ENCODE data around the gene SPATA31D4.
A peak's percentile ranks its signal among the peaks of the same experiment; 100 is the strongest.
"Not testable (repeated sequence)": the region's sequence is repeated elsewhere in the genome, so short reads cannot be mapped to it uniquely, and the experiment has no call there.

Gene SPATA31D4

DNA sequence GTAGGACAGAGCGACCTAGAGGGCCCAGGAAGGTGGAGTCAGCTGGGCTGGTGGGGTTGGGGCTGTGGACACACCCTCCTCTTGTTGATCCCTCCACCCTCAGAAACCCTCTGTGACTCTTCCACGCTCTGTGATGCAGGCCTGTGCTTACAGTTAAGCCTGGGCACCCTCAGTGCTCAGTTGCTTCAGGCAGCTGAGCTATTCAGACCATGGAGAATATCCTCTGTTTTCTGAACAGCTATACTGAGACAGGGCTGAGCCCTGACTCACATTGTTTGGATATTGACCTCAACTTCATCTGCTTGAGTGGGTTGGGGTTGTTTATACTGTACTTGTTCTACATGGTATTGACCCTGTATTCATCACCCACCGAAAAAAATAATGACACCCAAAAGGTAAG, at the start of gene SPATA31D4:
Gene SPATA31D4 (plus strand): TSS at position 124 of the 400 bp plus-strand sequence. CDS start 86 bp downstream, at position 210.
- not testable (repeated sequence) for H3K4me3 Mint-ChIP-seq, ATAC-seq, H3K27me3 Mint-ChIP-seq, H3K27ac Mint-ChIP-seq, H3K9me3 Mint-ChIP-seq, H3K4me1 Mint-ChIP-seq, H3K36me3 Mint-ChIP-seq

DNA sequence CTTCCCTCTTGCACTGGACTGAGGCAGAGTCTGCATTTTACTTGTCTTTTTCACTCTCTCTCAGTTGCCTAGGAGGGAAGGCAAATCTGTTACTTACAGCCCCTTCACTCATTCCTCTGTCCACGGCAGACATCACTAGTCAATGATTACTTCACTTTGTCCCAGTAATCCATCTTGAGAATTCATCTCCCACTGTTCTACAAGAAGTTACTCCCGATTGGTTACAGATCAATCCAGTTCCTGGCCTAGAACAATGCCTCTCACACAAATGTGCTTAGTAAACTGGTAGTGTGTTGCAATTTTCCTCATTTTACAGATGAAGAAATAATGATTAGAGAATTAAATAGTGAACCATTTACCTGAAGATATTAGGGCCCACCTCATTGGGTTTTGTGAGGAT, 49.7 kb upstream of the SPATA31D4 start:
- H3K4me3 Mint-ChIP-seq = no peak overlapping the region
- no peaks in the 10 kb centered on the region for H3K36me3 Mint-ChIP-seq
- no peaks in the 10 kb centered on the region for H3K9me3 Mint-ChIP-seq
- no peak overlapping the region for H3K27ac Mint-ChIP-seq
- no peaks in the 10 kb centered on the region for H3K27me3 Mint-ChIP-seq
- H3K4me1 Mint-ChIP-seq = no peaks in the 10 kb centered on the region
- no peak for ATAC-seq

- no peaks in the 10 kb centered on the region for H3K4me1 Mint-ChIP-seq
- H3K27me3 Mint-ChIP-seq = no peaks in the 10 kb centered on the region
- ATAC-seq = no peak
- no peak overlapping the region for H3K27ac Mint-ChIP-seq
- H3K36me3 Mint-ChIP-seq = no peaks in the 10 kb centered on the region
- no peaks in the 10 kb centered on the region for H3K9me3 Mint-ChIP-seq
- H3K4me3 Mint-ChIP-seq = no peak overlapping the region
Measured at GRCh38 chr9:81879501-81879916, 48.7 kb upstream of the SPATA31D4 start.

- H3K27ac Mint-ChIP-seq = no peak overlapping the region
- no peaks in the 10 kb centered on the region for H3K4me1 Mint-ChIP-seq
- no peak overlapping the region for H3K4me3 Mint-ChIP-seq
- peaks cover 11% of the 10 kb centered on the region for H3K27me3 Mint-ChIP-seq
- no peaks in the 10 kb centered on the region for H3K36me3 Mint-ChIP-seq
- ATAC-seq = no peak
- no peaks in the 10 kb centered on the region for H3K9me3 Mint-ChIP-seq
Measured at GRCh38 chr9:81885602-81886001, 42.6 kb upstream of the SPATA31D4 start.

- Mint-ChIP-seq H3K27ac (no peak overlapping the region), H3K27me3 (peaks cover 11% of the 10 kb centered on the region), H3K4me3 (no peak overlapping the region), H3K9me3 (no peaks in the 10 kb centered on the region), H3K36me3 (no peaks in the 10 kb centered on the region), H3K4me1 (no peaks in the 10 kb centered on the region)
- ATAC-seq = no peak
Measured at GRCh38 chr9:81886665-81887064, 41.6 kb upstream of the SPATA31D4 start.

DNA sequence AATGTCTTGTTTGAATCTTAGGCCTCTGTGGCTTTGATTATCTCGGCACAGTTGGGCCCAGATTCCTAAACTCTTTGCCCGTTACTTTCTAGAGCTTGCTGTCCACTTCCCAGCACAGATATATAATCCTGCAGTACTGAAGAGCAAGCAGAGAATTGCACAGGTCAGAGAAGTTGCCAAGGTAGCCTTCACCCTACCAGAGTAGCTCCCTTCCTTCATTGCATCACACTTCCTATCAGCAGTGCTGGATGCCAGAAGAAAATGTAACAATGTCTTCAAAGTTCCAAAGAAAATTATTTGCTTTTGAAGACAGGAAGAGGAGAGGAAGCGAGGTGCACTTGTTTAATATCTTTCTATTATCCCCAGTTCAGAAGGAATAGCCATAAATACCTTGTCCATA, 38.1 kb upstream of the SPATA31D4 start:
- H3K4me1 Mint-ChIP-seq = peaks cover under 1% of the 10 kb centered on the region
- no peak for ATAC-seq
- H3K36me3 Mint-ChIP-seq = no peaks in the 10 kb centered on the region

GRCh38 chr9:81892440-81892839, 35.8 kb upstream of the SPATA31D4 start:
- no peaks in the 10 kb centered on the region for H3K36me3 Mint-ChIP-seq
- H3K4me3 Mint-ChIP-seq = no peak overlapping the region
- no peak for ATAC-seq
- peaks cover 9% of the 10 kb centered on the region for H3K27me3 Mint-ChIP-seq
- H3K27ac Mint-ChIP-seq = no peak overlapping the region
- peaks cover 7% of the 10 kb centered on the region for H3K4me1 Mint-ChIP-seq
- no peaks in the 10 kb centered on the region for H3K9me3 Mint-ChIP-seq

More for the DNA sequence above, 38.1 kb upstream of the SPATA31D4 start:
- Mint-ChIP-seq H3K9me3 (no peaks in the 10 kb centered on the region), H3K27ac (no peak overlapping the region), H3K27me3 (peaks cover 11% of the 10 kb centered on the region), H3K4me3 (no peak overlapping the region)

DNA sequence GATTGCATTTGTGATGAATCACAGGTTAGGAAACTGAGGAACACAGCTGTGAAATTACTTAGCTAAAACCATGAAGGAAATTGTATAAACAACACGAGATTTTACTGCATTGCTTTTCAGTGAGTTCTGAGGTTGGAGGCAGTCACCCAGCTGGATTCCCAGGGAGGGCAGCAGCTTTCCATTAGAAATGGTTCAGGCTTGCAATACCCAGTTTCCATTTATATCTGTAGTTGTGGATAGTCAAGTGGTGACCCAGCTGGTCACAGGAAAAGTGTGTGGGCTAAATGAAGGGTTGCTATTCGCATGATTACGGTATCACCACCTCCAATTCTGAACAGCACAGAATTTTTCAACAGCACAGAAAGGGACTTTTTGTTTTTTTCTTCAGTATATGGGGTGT, 34.3 kb upstream of the SPATA31D4 start:
- Mint-ChIP-seq H3K4me1 (peaks cover 7% of the 10 kb centered on the region), H3K4me3 (no peak overlapping the region), H3K27me3 (no peaks in the 10 kb centered on the region), H3K9me3 (no peaks in the 10 kb centered on the region), H3K27ac (no peak overlapping the region), H3K36me3 (no peaks in the 10 kb centered on the region)
- ATAC-seq = no peak

- Mint-ChIP-seq H3K27ac (no peak overlapping the region), H3K4me1 (peaks cover 7% of the 10 kb centered on the region), H3K9me3 (no peaks in the 10 kb centered on the region), H3K27me3 (no peaks in the 10 kb centered on the region), H3K36me3 (no peaks in the 10 kb centered on the region), H3K4me3 (no peak overlapping the region)
- peak; percentile 43 for ATAC-seq
Measured at GRCh38 chr9:81894891-81895290, 33.3 kb upstream of the SPATA31D4 start.

- no peak for ATAC-seq
- H3K27ac Mint-ChIP-seq = no peak overlapping the region
Measured at GRCh38 chr9:81896070-81896469, 32.2 kb upstream of the SPATA31D4 start.

DNA sequence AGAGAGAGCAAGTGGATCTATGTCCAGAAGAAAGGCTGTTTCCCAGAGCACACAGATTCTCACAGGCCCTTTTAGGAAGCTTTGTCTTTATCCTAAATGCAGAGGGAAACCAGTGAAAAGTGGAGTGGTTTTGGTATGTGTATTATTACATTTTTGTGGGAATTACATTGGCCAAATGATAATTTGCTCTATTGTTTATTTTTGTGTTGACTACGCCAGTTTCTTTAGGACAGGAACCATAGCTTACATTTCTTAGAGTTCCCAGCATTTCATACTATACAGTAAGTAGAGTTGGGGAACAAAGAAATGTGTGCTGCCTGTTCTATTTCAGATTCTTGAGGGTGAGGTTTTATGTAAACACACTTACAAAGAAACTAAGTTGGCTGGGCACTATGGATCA, 29.4 kb upstream of the SPATA31D4 start:
- Mint-ChIP-seq H3K4me1 (peaks cover 7% of the 10 kb centered on the region), H3K4me3 (no peak overlapping the region), H3K27ac (no peak overlapping the region), H3K27me3 (no peaks in the 10 kb centered on the region), H3K36me3 (no peaks in the 10 kb centered on the region), H3K9me3 (no peaks in the 10 kb centered on the region)
- ATAC-seq = no peak

More at GRCh38 chr9:81896070-81896469, 32.2 kb upstream of the SPATA31D4 start:
- Mint-ChIP-seq H3K27me3 (no peaks in the 10 kb centered on the region), H3K36me3 (no peaks in the 10 kb centered on the region), H3K4me1 (peaks cover 7% of the 10 kb centered on the region), H3K9me3 (no peaks in the 10 kb centered on the region), H3K4me3 (no peak overlapping the region)

DNA sequence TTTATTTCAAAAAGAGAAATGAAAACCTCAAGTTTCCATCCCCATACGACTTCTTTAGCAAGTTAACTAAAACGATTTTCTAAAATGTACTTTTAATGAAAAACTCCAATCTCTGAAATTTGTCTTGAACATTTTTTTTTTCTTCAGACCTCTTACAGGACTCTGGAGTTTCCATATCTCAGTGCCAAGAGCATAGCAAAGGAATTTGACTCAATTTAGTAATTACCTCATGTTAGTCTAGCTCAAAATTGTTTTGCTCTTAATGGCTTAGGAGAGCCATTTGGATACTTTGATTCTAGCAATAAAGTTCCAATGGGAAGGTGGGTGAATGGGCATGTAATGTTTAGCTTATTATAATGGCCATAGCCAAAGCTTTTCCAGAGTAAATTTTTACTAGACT, 26.0 kb upstream of the SPATA31D4 start:
- H3K27me3 Mint-ChIP-seq = no peaks in the 10 kb centered on the region
- no peaks in the 10 kb centered on the region for H3K4me1 Mint-ChIP-seq
- ATAC-seq = no peak
- H3K36me3 Mint-ChIP-seq = no peaks in the 10 kb centered on the region
- H3K9me3 Mint-ChIP-seq = no peaks in the 10 kb centered on the region
- no peak overlapping the region for H3K4me3 Mint-ChIP-seq
- H3K27ac Mint-ChIP-seq = no peak overlapping the region

GRCh38 chr9:81902626-81903025, 25.6 kb upstream of the SPATA31D4 start:
- no peak overlapping the region for H3K27ac Mint-ChIP-seq
- no peaks in the 10 kb centered on the region for H3K27me3 Mint-ChIP-seq
- H3K36me3 Mint-ChIP-seq = no peaks in the 10 kb centered on the region
- no peak for ATAC-seq
- H3K4me1 Mint-ChIP-seq = no peaks in the 10 kb centered on the region
- H3K4me3 Mint-ChIP-seq = no peak overlapping the region
- no peaks in the 10 kb centered on the region for H3K9me3 Mint-ChIP-seq

DNA sequence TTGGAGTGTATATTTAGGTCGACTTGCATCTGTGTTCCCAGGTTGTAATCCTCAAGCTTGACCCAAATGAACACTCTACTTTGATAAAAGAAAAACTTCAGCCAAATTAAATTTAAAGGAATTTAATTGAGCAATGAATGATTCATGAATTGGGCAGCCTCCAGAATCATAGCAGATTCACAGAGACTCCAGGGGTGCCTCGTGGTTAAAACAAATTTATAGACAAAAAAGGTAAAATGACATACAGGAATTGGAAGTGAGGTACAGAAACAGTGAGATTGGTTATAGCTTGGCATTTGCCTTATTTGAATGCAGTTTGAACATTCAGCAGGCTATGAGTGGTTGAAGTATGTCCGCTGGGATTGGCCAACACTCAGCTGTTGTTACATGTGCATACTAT, 21.6 kb upstream of the SPATA31D4 start:
- no peaks in the 10 kb centered on the region for H3K9me3 Mint-ChIP-seq
- no peaks in the 10 kb centered on the region for H3K4me1 Mint-ChIP-seq
- no peak overlapping the region for H3K27ac Mint-ChIP-seq
- H3K36me3 Mint-ChIP-seq = no peaks in the 10 kb centered on the region
- ATAC-seq = no peak
- H3K4me3 Mint-ChIP-seq = no peak overlapping the region
- H3K27me3 Mint-ChIP-seq = no peaks in the 10 kb centered on the region

DNA sequence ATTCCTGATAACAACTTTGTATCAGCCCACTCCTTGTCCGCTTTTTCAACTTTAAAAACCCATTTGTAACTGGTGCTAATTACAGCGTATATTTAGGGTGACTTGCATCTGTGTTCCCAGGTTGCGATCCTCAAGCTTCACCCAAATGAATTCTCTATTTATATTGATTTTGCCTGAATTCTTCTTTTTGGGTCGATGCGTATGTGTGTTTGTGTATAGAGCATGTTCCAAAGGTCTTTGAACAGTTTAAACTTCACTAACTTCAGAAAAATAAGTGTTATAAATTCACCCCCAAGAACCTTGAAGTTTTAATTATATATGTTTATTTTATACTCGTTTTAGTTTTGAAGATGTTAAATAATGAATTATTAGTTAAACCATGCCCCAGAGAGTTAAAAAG, 16.1 kb upstream of the SPATA31D4 start:
- Mint-ChIP-seq H3K9me3 (no peaks in the 10 kb centered on the region), H3K4me1 (no peaks in the 10 kb centered on the region), H3K27ac (no peak overlapping the region), H3K36me3 (no peaks in the 10 kb centered on the region), H3K27me3 (peaks cover 10% of the 10 kb centered on the region), H3K4me3 (no peak overlapping the region)
- no peak for ATAC-seq

DNA sequence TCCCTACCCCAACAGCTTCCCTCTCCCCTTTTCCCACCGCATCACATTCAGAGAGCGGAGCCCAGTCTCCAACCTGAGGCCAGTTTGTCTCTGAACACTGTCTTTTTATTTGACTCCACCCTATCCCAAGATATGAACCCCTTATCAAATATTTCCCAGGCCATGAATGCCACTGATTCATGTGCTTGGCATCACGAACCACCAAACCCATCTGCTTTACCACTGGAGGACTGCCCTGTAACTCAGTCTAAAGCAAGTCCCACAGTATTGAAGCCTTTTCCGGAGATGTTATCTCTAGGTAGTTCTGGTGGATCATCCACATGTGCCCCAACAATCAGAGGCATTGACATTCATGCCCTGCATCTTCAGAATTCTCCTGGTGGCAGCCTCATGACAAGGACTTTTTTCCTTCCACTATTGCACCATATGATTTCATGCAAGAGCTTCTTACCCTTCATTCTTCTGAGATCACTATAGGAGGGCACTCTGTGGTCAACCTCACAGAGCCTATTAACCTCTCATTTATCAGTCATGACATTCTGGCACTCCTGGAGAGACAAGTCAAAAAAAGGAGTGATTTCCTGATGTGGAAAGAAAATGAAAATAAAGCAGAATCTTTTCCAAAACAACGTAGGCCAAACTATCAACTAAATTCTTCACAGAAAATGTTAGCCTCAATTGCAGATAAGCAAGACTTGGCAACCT, 12.3 kb upstream of the SPATA31D4 start:
- no peaks in the 10 kb centered on the region for H3K36me3 Mint-ChIP-seq
- no peaks in the 10 kb centered on the region for H3K9me3 Mint-ChIP-seq
- no peak overlapping the region for H3K27ac Mint-ChIP-seq
- H3K4me3 Mint-ChIP-seq = no peak overlapping the region
- no peaks in the 10 kb centered on the region for H3K4me1 Mint-ChIP-seq
- no peak for ATAC-seq
- peaks cover 10% of the 10 kb centered on the region for H3K27me3 Mint-ChIP-seq

Measured in stimulated activated memory B cell treated with anti-CD40 and anti-IgM and Interleukin-4, amounts not matched to agents 10 μg/mL and 1 μg/mL and 100 μg/mL, for 72 hours (primary cell).